ENCODE data around the gene KIAA0825. TPM values are rescaled to one million over a fixed set of nuclear protein-coding genes. Genes with fewer than 3 reads are reported as not detected.

Gene KIAA0825
- total RNA-seq, 4 donors from 2014 or later: 0.60 to 2.5 (median 1.6) TPM

DNA sequence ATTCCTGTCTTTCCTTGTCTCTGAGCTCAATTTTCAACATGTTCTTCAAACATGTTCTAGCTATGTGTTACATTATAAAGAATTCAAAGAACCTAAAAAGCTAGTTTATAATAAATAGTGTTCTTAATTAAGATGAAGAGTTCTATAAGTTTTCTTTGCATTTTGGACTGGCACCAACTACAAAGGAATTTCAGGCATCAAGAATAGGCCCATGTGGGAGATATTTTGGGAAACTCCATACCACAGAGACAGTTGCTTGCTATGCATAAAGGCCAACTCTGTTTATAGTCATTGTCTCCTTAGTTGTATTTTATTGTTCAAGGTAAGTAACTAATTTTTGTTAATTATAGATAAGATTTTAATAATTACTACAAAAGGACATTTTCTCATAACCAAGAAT lies 4.6 kb upstream of the KIAA0825 start:
- in situ Hi-C loops (cut with MboI; ENCODE audit: low sequenced_read_pairs in 4 of 4): no loop called here
- no peak for TF ChIP-seq POLR2A (IDR thresholded peaks at IDR 0.05)
- TF ChIP-seq, protein P1, sequence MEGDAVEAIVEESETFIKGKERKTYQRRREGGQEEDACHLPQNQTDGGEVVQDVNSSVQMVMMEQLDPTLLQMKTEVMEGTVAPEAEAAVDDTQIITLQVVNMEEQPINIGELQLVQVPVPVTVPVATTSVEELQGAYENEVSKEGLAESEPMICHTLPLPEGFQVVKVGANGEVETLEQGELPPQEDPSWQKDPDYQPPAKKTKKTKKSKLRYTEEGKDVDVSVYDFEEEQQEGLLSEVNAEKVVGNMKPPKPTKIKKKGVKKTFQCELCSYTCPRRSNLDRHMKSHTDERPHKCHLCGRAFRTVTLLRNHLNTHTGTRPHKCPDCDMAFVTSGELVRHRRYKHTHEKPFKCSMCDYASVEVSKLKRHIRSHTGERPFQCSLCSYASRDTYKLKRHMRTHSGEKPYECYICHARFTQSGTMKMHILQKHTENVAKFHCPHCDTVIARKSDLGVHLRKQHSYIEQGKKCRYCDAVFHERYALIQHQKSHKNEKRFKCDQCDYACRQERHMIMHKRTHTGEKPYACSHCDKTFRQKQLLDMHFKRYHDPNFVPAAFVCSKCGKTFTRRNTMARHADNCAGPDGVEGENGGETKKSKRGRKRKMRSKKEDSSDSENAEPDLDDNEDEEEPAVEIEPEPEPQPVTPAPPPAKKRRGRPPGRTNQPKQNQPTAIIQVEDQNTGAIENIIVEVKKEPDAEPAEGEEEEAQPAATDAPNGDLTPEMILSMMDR (IDR thresholded peaks at IDR 0.05 in 4 of 5, conservative IDR thresholded peaks at IDR 0.05 in 1 of 5): no peak
- Histone ChIP-seq H3K4me1 (peaks cover 3 to 16% of the 10 kb centered on the region in 2 donors), H3K36me3 (no peaks in the 10 kb centered on the region), H3K27me3 (no peaks in the 10 kb centered on the region), H3K4me3 (no peak overlapping the region), H3K9me3 (no peaks in the 10 kb centered on the region), H3K27ac (no peak overlapping the region)
- ATAC-seq (no peak), DNase-seq (no peak)
- intact Hi-C loops (cut with DNase I; ENCODE audit: low total_unique reads): no loop called here

DNA sequence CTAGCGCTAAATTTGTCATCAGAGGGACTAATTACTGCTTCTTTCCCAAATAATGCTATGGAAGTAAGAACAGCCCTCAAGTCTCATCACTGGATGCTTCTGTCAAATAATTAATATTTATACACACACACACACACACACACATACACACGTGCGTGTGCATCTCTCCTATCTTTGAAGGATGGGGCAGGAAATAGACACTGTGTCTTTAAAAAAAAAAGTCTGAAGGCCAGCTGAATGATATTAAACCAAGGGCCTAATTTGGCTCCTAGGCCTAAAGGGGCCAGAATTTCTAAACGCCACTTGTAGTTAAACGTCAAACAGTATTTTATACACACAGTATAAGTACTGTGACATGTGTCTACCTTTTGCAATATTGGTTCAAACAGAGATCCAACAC lies 3.4 kb upstream of the KIAA0825 start:
- H3K4me1 ChIP-seq: peaks cover 13 to 16% of the 10 kb centered on the region in 2 donors

DNA sequence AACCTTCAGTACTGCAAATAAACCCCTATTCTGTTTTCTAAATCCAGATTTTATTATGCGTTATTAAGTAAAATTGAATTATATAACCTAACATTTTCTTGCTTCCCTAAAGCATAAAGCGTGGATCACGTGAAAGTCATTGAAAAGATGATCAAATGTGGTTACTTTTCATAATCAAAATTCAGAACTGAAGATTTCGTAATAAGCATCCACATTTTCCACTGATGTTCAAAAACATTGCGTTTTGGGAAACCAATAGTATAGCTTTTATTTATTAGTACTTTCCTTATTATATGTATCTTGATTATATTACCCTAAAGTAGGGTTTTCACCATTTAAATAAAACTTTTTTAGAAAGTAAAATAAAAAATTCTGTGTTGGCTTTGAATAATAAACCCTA lies 1.9 kb upstream of the KIAA0825 start:
- Histone ChIP-seq H3K4me3 (no peak overlapping the region), H3K36me3 (no peaks in the 10 kb centered on the region), H3K27me3 (no peaks in the 10 kb centered on the region), H3K9me3 (no peaks in the 10 kb centered on the region), H3K27ac (no peak overlapping the region), H3K4me1 (peaks cover 13 to 16% of the 10 kb centered on the region in 2 donors)
- intact Hi-C loops (cut with DNase I; ENCODE audit: low total_unique reads) (no loop called here), in situ Hi-C loops (cut with MboI; ENCODE audit: low sequenced_read_pairs in 4 of 4) (no loop called here)
- no peak for ATAC-seq
- no peak for TF ChIP-seq POLR2A (IDR thresholded peaks at IDR 0.05)
- TF ChIP-seq, protein P1 (IDR thresholded peaks at IDR 0.05 in 4 of 5, conservative IDR thresholded peaks at IDR 0.05 in 1 of 5): no peak
- no peak for DNase-seq

More for the DNA sequence above, 3.4 kb upstream of the KIAA0825 start:
- Histone ChIP-seq H3K9me3 (no peaks in the 10 kb centered on the region), H3K27ac (no peak overlapping the region), H3K27me3 (no peaks in the 10 kb centered on the region), H3K4me3 (no peak overlapping the region), H3K36me3 (no peaks in the 10 kb centered on the region)
- ATAC-seq (no peak), DNase-seq (no peak)
- in situ Hi-C loops (cut with MboI; ENCODE audit: low sequenced_read_pairs in 4 of 4) (no loop called here), intact Hi-C loops (cut with DNase I; ENCODE audit: low total_unique reads) (no loop called here)
- TF ChIP-seq POLR2A (IDR thresholded peaks at IDR 0.05): no peak
- TF ChIP-seq, protein P1 (IDR thresholded peaks at IDR 0.05 in 4 of 5, conservative IDR thresholded peaks at IDR 0.05 in 1 of 5): no peak

DNA sequence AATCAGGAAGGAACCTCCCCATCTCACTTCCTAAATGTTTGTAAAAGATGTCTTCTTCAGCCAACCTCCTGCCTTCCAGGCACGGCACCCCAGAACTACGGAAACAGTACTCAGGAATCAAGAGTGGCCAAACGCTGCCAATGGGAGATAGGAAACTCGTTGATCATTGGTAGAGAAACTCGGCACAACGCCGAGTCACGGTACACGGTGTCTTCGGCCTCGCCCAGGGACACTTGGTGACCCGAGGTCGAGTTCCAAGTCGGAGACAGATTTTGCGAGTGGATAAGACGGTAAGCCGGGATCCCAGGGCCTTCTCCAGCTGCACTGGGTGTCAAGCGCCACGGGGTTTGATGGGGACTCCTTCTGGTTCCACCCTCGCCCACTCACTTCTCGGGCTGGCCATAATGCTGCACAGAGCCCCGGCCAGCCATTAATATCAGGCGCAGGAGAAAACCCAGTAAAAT lies 343 bp downstream of the KIAA0825 start:
- ATAC-seq (peak; percentile 69 to 81), DNase-seq (peak; percentile 25 to 60)
- H3K36me3 ChIP-seq: no peaks in the 10 kb centered on the region
- H3K9me3 ChIP-seq: no peaks in the 10 kb centered on the region
- H3K27me3 ChIP-seq: no peaks in the 10 kb centered on the region
- in situ Hi-C loops (cut with MboI; ENCODE audit: low sequenced_read_pairs in 4 of 4) (no loop called here), intact Hi-C loops (cut with DNase I; ENCODE audit: low total_unique reads) (loop anchor here (5.0 kb wide), 1 partner anchor 506 kb away; a partner anchor contains a TSS)
- H3K27ac ChIP-seq: peak overlapping the region; percentile 74 to 85 (median 78)
- peak overlapping the region; percentile 83 to 90 (median 86) for H3K4me3 ChIP-seq
- H3K4me1 ChIP-seq: peaks cover 10 to 13% of the 10 kb centered on the region in 2 donors
- TF ChIP-seq, protein P1 (IDR thresholded peaks at IDR 0.05 in 4 of 5, conservative IDR thresholded peaks at IDR 0.05 in 1 of 5): no peak
- no peak for TF ChIP-seq POLR2A (IDR thresholded peaks at IDR 0.05)

DNA sequence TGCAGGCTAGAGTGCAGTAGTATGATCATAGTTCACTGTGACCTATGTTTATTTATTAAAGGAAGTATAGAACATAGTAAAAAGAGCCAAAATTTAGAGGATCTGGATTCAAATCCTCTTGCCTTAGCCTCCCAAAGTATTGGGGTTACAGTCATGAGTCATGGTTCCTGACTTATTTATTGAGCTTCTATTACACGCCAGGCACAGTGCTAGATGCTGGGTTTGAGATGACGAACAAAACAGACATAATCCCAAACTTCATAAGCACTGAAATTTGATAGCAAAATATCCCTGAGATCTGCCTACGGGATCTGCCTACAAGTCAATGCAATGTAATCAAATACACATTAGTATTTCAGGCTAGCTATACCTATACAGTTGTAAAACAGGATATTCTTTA lies 2.5 kb downstream of the KIAA0825 start:
- H3K36me3 ChIP-seq: no peaks in the 10 kb centered on the region
- ATAC-seq (no peak), DNase-seq (no peak)
- in situ Hi-C loops (cut with MboI; ENCODE audit: low sequenced_read_pairs in 4 of 4) (no loop called here), intact Hi-C loops (cut with DNase I; ENCODE audit: low total_unique reads) (loop anchor here (5.0 kb wide), 1 partner anchor 504 kb away; a partner anchor contains a TSS)
- no peak overlapping the region for H3K4me3 ChIP-seq
- H3K9me3 ChIP-seq: no peaks in the 10 kb centered on the region
- H3K4me1 ChIP-seq: peaks cover 10 to 13% of the 10 kb centered on the region in 2 donors
- no peaks in the 10 kb centered on the region for H3K27me3 ChIP-seq
- no peak for TF ChIP-seq POLR2A (IDR thresholded peaks at IDR 0.05)
- TF ChIP-seq, protein P1 (IDR thresholded peaks at IDR 0.05 in 4 of 5, conservative IDR thresholded peaks at IDR 0.05 in 1 of 5): no peak
- H3K27ac ChIP-seq: no peak overlapping the region
